IgD-negative memory B cell (primary cell): ENCODE data around the gene BOD1L1. TPM values are rescaled to one million over a fixed set of nuclear protein-coding genes. Genes with fewer than 3 reads are reported as not detected.
A peak's percentile ranks its signal among the peaks of the same experiment; 100 is the strongest.

Source experiments
- H3K27ac Mint-ChIP-seq, 3 donors: one replicate each; pipeline ENCODE4 v1.8.0; 2020 to 2022; ENCODE audit warnings: mild to moderate bottlenecking in 3 of 3, mixed read lengths in 3 of 3, moderate library complexity in 1 of 3
- H3K27me3 Mint-ChIP-seq: one replicate; pipeline ENCODE4 v1.8.0; 2021; ENCODE audit warnings: mixed read lengths
- H3K36me3 Mint-ChIP-seq: one replicate; pipeline ENCODE4 v1.8.0; 2020; ENCODE audit warnings: mild to moderate bottlenecking, mixed read lengths
- H3K4me1 Mint-ChIP-seq, 3 donors: one replicate each; pipeline ENCODE4 v1.8.0; 2020 to 2022; ENCODE audit warnings: mixed read lengths in 3 of 3, mild to moderate bottlenecking in 1 of 3
- H3K4me3 Mint-ChIP-seq, 4 donors: one replicate each; pipeline ENCODE4 v1.8.0; 2020 to 2022; ENCODE audit warnings: mild to moderate bottlenecking in 4 of 4, mixed read lengths in 4 of 4, moderate library complexity in 3 of 4
- H3K9me3 Mint-ChIP-seq, 3 donors: one replicate each; pipeline ENCODE4 v1.8.0; 2020 to 2021; ENCODE audit warnings: mixed read lengths in 3 of 3, mild to moderate bottlenecking in 1 of 3
- polyA plus RNA-seq: library from polyadenylated mRNA; unstranded; fragments of 300-500 nt; fragmentation: Illumina TruSeq; gene quantifications from one replicate; pipeline ENCODE4 v1.2.3, GENCODE V29; 2021

Gene BOD1L1
- polyA plus RNA-seq, 1 donor from 2014 or later: 6.5 TPM

- Mint-ChIP-seq H3K4me1 (peaks cover 4 to 7% (median 5%) of the 10 kb centered on the region in 3 donors), H3K9me3 (peaks cover 0 to 15% (median 6%) of the 10 kb centered on the region in 3 donors), H3K27ac (peak overlapping the region; percentile 71 to 78 (median 74)), H3K27me3 (peaks cover 82% of the 10 kb centered on the region), H3K36me3 (peaks cover 2% of the 10 kb centered on the region), H3K4me3 (peak overlapping the region in 1 of 4 donors; percentile 25)
Measured at GRCh38 chr4:13533670-13534343, 93.7 kb downstream of the BOD1L1 start.

- Mint-ChIP-seq H3K4me1 (peaks cover 14 to 16% (median 14%) of the 10 kb centered on the region in 3 donors), H3K27ac (peak overlapping the region in 2 of 3 donors; percentile 82 to 91), H3K9me3 (peaks cover 0 to 10% (median 2%) of the 10 kb centered on the region in 3 donors), H3K27me3 (peaks cover 84% of the 10 kb centered on the region), H3K4me3 (peak overlapping the region in 1 of 4 donors; percentile 64), H3K36me3 (peaks cover 2% of the 10 kb centered on the region)
Measured at GRCh38 chr4:13531625-13531998, 95.9 kb downstream of the BOD1L1 start.

- Mint-ChIP-seq H3K27me3 (peaks cover 84% of the 10 kb centered on the region), H3K36me3 (peaks cover 2% of the 10 kb centered on the region), H3K4me3 (peak overlapping the region in 3 of 4 donors; percentile 28 to 64 (median 47)), H3K4me1 (peaks cover 11 to 16% (median 14%) of the 10 kb centered on the region in 3 donors), H3K9me3 (peaks cover 0 to 10% (median 0%) of the 10 kb centered on the region in 3 donors), H3K27ac (peak overlapping the region; percentile 80 to 91 (median 82))
Measured at GRCh38 chr4:13530823-13531624, 96.5 kb downstream of the BOD1L1 start.

GRCh38 chr4:13529128-13529919 lies 98.2 kb downstream of the BOD1L1 start:
- H3K36me3 Mint-ChIP-seq: peaks cover 2% of the 10 kb centered on the region
- peaks cover 82% of the 10 kb centered on the region for H3K27me3 Mint-ChIP-seq
- peak overlapping the region in 2 of 4 donors; percentile 64 to 90 for H3K4me3 Mint-ChIP-seq
- peak overlapping the region; percentile 39 to 94 (median 82) for H3K27ac Mint-ChIP-seq
- H3K9me3 Mint-ChIP-seq: peaks cover 0 to 12% (median 0%) of the 10 kb centered on the region in 3 donors
- peaks cover 11 to 16% (median 14%) of the 10 kb centered on the region in 3 donors for H3K4me1 Mint-ChIP-seq

GRCh38 chr4:13528821-13529127 lies 98.8 kb downstream of the BOD1L1 start:
- peaks cover 81% of the 10 kb centered on the region for H3K27me3 Mint-ChIP-seq
- H3K27ac Mint-ChIP-seq: peak overlapping the region in 2 of 3 donors; percentile 82 to 94
- H3K4me1 Mint-ChIP-seq: peaks cover 11 to 16% (median 14%) of the 10 kb centered on the region in 3 donors
- peak overlapping the region; percentile 53 to 90 (median 66) for H3K4me3 Mint-ChIP-seq
- peaks cover 2% of the 10 kb centered on the region for H3K36me3 Mint-ChIP-seq
- H3K9me3 Mint-ChIP-seq: peaks cover 0 to 12% (median 0%) of the 10 kb centered on the region in 3 donors

GRCh38 chr4:13527981-13528820 lies 99.3 kb downstream of the BOD1L1 start:
- Mint-ChIP-seq H3K27ac (peak overlapping the region; percentile 28 to 94 (median 82)), H3K9me3 (peaks cover 0 to 12% (median 0%) of the 10 kb centered on the region in 3 donors), H3K4me1 (peaks cover 11 to 16% (median 14%) of the 10 kb centered on the region in 3 donors), H3K36me3 (peaks cover 3% of the 10 kb centered on the region), H3K4me3 (peak overlapping the region; percentile 53 to 90 (median 66)), H3K27me3 (peaks cover 82% of the 10 kb centered on the region)

GRCh38 chr4:13527192-13527980 lies 100.1 kb downstream of the BOD1L1 start:
- Mint-ChIP-seq H3K27me3 (peaks cover 84% of the 10 kb centered on the region), H3K9me3 (peaks cover 0 to 12% (median 0%) of the 10 kb centered on the region in 3 donors), H3K27ac (peak overlapping the region; percentile 81 to 94 (median 82)), H3K4me1 (peaks cover 11 to 16% (median 14%) of the 10 kb centered on the region in 3 donors), H3K4me3 (peak overlapping the region in 3 of 4 donors; percentile 64 to 90 (median 78)), H3K36me3 (peaks cover 3% of the 10 kb centered on the region)

- Mint-ChIP-seq H3K27ac (peak overlapping the region in 2 of 3 donors; percentile 7 to 82), H3K27me3 (peaks cover 85% of the 10 kb centered on the region), H3K4me3 (peak overlapping the region in 1 of 4 donors; percentile 64), H3K4me1 (peaks cover 11 to 16% (median 14%) of the 10 kb centered on the region in 3 donors), H3K36me3 (peaks cover 1% of the 10 kb centered on the region), H3K9me3 (peaks cover 0 to 12% (median 0%) of the 10 kb centered on the region in 3 donors)
Measured at GRCh38 chr4:13526658-13527057, 100.9 kb downstream of the BOD1L1 start.

- peaks cover 1% of the 10 kb centered on the region for H3K36me3 Mint-ChIP-seq
- peaks cover 11 to 14% (median 13%) of the 10 kb centered on the region in 3 donors for H3K4me1 Mint-ChIP-seq
- H3K27ac Mint-ChIP-seq: peak overlapping the region in 2 of 3 donors; percentile 31 to 82
- peaks cover 80% of the 10 kb centered on the region for H3K27me3 Mint-ChIP-seq
- H3K4me3 Mint-ChIP-seq: peak overlapping the region in 1 of 4 donors; percentile 64
- peaks cover 0 to 12% (median 0%) of the 10 kb centered on the region in 3 donors for H3K9me3 Mint-ChIP-seq
Measured at GRCh38 chr4:13525606-13526281, 101.8 kb downstream of the BOD1L1 start.

GRCh38 chr4:13524504-13525243 lies 102.9 kb downstream of the BOD1L1 start:
- peaks cover 0 to 12% (median 0%) of the 10 kb centered on the region in 3 donors for H3K9me3 Mint-ChIP-seq
- peaks cover 1% of the 10 kb centered on the region for H3K36me3 Mint-ChIP-seq
- H3K27me3 Mint-ChIP-seq: peaks cover 71% of the 10 kb centered on the region
- peak overlapping the region in 2 of 3 donors; percentile 76 to 82 for H3K27ac Mint-ChIP-seq
- no peak overlapping the region for H3K4me3 Mint-ChIP-seq
- peaks cover 11 to 14% (median 13%) of the 10 kb centered on the region in 3 donors for H3K4me1 Mint-ChIP-seq

GRCh38 chr4:13523591-13524503 lies 103.7 kb downstream of the BOD1L1 start:
- H3K9me3 Mint-ChIP-seq: peaks cover 0 to 10% (median 0%) of the 10 kb centered on the region in 3 donors
- peaks cover 9 to 13% (median 11%) of the 10 kb centered on the region in 3 donors for H3K4me1 Mint-ChIP-seq
- peak overlapping the region; percentile 12 to 69 (median 40) for H3K4me3 Mint-ChIP-seq
- peak overlapping the region; percentile 73 to 94 (median 76) for H3K27ac Mint-ChIP-seq
- H3K27me3 Mint-ChIP-seq: peaks cover 63% of the 10 kb centered on the region
- H3K36me3 Mint-ChIP-seq: peaks cover 1% of the 10 kb centered on the region
